IPS-15b (cell line): ENCODE data around the gene GUK1.
"Not testable (repeated sequence)": the region's sequence is repeated elsewhere in the genome, so short reads cannot be mapped to it uniquely, and the experiment has no call there.

Experiments used
- H3K27me3 ChIP-seq: one replicate; pipeline ENCODE4 v1.6.1; 2013; ENCODE audit warnings: low read length; ENCODE audit not compliant: control insufficient read depth, insufficient read depth
- H3K36me3 ChIP-seq: one replicate; pipeline ENCODE4 v1.6.1; 2013; ENCODE audit warnings: low read length; ENCODE audit not compliant: control insufficient read depth, insufficient read depth
- H3K4me1 ChIP-seq: one replicate; pipeline ENCODE4 v1.6.1; 2013; ENCODE audit warnings: mild to moderate bottlenecking, low read length; ENCODE audit not compliant: control insufficient read depth, insufficient read depth
- H3K4me3 ChIP-seq: one replicate; pipeline ENCODE4 v1.5.1; 2013; ENCODE audit warnings: low read depth, low read length
- H3K9ac ChIP-seq: one replicate; pipeline ENCODE4 v1.6.1; 2013; ENCODE audit warnings: low read depth, mild to moderate bottlenecking, low read length
- H3K9me3 ChIP-seq: one replicate; pipeline ENCODE4 v1.6.1; 2013; ENCODE audit warnings: mild to moderate bottlenecking, low read length; ENCODE audit not compliant: control insufficient read depth, insufficient read depth

Gene GUK1

GRCh38 chr1:228173528-228174481 lies 33.7 kb downstream of the GUK1 start:
- peak overlapping the region; percentile 13 for H3K4me3 ChIP-seq
- not testable (repeated sequence) for H3K27me3 ChIP-seq, H3K9me3 ChIP-seq, H3K4me1 ChIP-seq, H3K36me3 ChIP-seq, H3K9ac ChIP-seq

DNA sequence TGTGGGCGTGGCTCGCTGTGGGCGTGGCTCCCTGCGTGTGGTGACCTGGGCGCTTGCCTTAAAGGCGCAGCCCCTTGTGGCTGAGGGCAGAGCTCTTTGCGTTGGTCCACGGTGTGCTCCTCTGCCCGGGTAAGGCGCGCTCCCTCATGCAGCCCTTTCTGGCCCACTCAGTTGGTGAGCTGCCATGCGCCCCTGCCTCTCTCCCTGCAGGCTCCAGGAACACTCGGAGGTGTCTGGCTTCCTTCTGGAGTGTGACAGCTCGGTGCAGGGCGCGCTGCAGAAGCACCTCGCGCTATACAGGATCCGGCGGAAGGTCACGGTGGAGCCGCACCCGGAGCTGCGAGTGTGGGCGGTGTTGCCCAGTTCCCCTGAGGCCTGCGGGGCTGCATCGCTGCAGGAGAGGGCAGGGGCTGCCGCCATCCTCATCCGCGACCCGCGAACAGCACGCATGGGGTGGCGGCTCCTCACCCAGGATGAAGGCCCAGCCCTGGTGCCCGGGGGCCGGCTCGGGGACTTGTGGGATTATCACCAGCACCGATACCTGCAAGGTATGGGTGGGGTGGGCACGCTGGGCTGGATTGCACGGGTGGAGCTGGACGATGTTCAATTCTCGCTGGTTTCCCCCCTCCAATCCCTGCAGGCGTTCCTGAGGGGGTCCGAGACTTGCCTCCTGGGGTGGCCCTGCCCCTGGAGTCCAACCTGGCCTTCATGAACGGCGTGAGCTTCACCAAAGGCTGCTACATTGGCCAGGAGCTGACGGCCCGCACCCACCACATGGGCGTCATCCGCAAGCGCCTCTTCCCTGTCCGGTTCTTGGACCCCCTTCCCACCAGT lies 34.6 kb downstream of the GUK1 start:
- Histone ChIP-seq H3K4me3 (peak overlapping the region; percentile 18), H3K4me1 (no peaks in the 10 kb centered on the region), H3K9me3 (no peaks in the 10 kb centered on the region), H3K36me3 (no peaks in the 10 kb centered on the region), H3K27me3 (no peaks in the 10 kb centered on the region), H3K9ac (no peak overlapping the region)

- no peaks in the 10 kb centered on the region for H3K27me3 ChIP-seq
- no peaks in the 10 kb centered on the region for H3K36me3 ChIP-seq
- H3K4me3 ChIP-seq, result no peak overlapping the region
- H3K9me3 ChIP-seq, result no peaks in the 10 kb centered on the region
- no peaks in the 10 kb centered on the region for H3K4me1 ChIP-seq
- no peak overlapping the region for H3K9ac ChIP-seq
Measured at GRCh38 chr1:228175316-228176023, 35.4 kb downstream of the GUK1 start.

GRCh38 chr1:228176024-228176395 lies 35.9 kb downstream of the GUK1 start:
- Histone ChIP-seq H3K4me3 (no peak overlapping the region), H3K36me3 (no peaks in the 10 kb centered on the region), H3K4me1 (no peaks in the 10 kb centered on the region), H3K9me3 (no peaks in the 10 kb centered on the region), H3K9ac (no peak overlapping the region), H3K27me3 (no peaks in the 10 kb centered on the region)

DNA sequence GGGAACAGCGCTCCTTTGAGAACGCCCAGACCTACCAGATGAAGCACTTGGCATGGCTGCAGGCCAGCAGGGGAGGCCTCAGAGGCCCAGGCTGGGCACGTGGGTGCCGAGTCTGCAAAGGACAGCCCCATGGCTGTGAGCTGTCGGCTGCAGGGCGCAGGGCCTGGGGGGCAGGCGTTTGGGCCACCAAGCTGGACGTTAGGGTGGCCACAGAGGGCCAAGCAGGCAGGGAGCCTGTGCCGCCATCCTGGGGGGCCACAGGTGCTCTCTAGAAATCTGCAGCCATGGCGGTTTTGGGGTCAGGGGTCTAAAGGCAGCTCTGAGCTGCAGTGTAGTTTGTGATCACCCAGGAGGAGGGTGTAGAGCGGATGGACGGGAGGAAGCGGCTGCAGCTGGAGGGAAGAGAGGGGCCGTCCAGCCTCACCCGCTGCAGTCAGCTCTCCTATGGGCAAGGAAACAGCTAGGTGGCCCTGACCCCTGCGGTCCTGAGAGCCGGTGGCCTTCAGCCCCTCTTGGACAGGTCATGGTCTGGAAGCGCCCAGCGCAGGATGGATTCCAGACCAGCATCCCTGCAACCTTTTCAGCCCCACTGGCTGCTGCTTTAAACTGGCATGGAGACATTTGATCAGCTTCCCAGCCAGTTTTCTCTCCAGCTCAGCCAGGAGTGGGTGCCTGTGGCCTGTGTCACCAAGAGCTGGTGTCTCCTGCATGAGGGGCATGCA lies 36.5 kb downstream of the GUK1 start:
- Histone ChIP-seq H3K4me3 (no peak overlapping the region), H3K9ac (no peak overlapping the region), H3K9me3 (no peaks in the 10 kb centered on the region), H3K36me3 (no peaks in the 10 kb centered on the region), H3K27me3 (no peaks in the 10 kb centered on the region), H3K4me1 (no peaks in the 10 kb centered on the region)

- Histone ChIP-seq H3K9me3 (no peaks in the 10 kb centered on the region), H3K27me3 (no peaks in the 10 kb centered on the region), H3K36me3 (no peaks in the 10 kb centered on the region), H3K4me3 (no peak overlapping the region), H3K9ac (no peak overlapping the region), H3K4me1 (no peaks in the 10 kb centered on the region)
Measured at GRCh38 chr1:228177183-228177475, 37.0 kb downstream of the GUK1 start.

- Histone ChIP-seq H3K4me1 (no peaks in the 10 kb centered on the region), H3K36me3 (no peaks in the 10 kb centered on the region), H3K4me3 (no peak overlapping the region), H3K9ac (no peak overlapping the region), H3K9me3 (no peaks in the 10 kb centered on the region), H3K27me3 (no peaks in the 10 kb centered on the region)
Measured at GRCh38 chr1:228177721-228178710, 37.9 kb downstream of the GUK1 start.

- no peaks in the 10 kb centered on the region for H3K4me1 ChIP-seq
- no peak overlapping the region for H3K9ac ChIP-seq
- H3K27me3 ChIP-seq, result no peaks in the 10 kb centered on the region
- no peaks in the 10 kb centered on the region for H3K9me3 ChIP-seq
- H3K4me3 ChIP-seq, result no peak overlapping the region
- H3K36me3 ChIP-seq, result no peaks in the 10 kb centered on the region
Measured at GRCh38 chr1:228178737-228179684, 38.9 kb downstream of the GUK1 start.

DNA sequence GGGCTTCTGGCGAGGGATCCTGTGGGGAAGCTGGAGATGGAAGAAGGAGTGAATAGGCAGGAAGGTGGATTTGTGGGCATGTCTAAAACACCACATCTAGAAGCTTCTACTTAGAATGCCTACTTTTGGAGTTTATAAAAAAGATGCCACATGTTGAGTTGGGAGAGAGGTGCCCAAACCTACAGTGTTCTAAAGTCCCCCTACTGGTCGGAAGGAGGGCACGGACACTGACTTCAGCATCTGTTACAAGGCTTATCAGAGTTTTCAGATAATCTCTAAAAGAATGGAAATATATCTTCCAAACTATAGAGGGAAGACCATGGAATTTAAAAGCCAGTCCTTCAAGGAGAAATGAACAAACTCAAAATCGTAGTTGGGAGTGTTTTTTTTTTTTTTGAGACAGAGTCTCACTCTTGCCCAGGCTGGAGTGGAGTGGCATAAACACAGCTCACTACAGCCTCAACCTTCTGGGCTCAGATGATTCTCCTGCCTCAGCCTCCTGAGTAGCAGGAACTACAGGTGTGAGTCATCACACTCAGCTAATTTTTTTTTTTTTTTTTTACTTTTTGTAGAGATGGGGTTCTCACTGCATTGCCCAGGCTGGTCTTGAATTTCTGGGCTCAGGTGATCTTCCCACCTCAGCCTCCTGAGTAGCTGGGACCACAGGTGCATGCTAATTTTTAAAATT lies 40.3 kb downstream of the GUK1 start:
- Histone ChIP-seq H3K4me1 (no peaks in the 10 kb centered on the region), H3K27me3 (no peaks in the 10 kb centered on the region), H3K36me3 (no peaks in the 10 kb centered on the region), H3K9ac (no peak overlapping the region), H3K9me3 (no peaks in the 10 kb centered on the region), H3K4me3 (no peak overlapping the region)
